Measurements from ENCODE around the gene UNG. TPM values are rescaled to one million over a fixed set of nuclear protein-coding genes. Genes with fewer than 3 reads are reported as not detected.
"Not testable (repeated sequence)": the region's sequence is repeated elsewhere in the genome, so short reads cannot be mapped to it uniquely, and the experiment has no call there.

The UNG gene
- total RNA-seq, 1 donor from 2014 or later, result 39.4 TPM

DNA sequence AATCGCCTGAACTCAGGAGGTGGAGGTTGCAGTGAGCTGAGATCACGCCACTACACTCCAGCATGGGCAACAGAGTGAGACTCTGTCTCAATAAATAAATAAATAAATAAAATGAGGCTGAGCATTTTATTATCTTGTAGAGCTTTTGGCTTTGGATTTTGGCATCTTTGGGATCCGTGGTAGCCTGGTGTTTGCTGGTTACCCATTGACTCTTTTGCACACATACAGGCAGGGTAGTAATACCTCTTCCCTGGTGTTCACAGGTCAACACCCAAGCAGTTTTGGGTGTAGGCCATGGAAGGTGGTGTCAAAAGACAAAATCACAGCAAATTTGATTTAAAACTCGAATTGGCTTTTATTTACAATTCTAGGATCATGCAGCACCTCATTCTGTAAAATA is 46.8 kb downstream of the UNG start:
- Mint-ChIP-seq H3K9me3 (ENCODE audit: unreplicated experiment) (no peaks in the 10 kb centered on the region), H3K27me3 (ENCODE audit: unreplicated experiment) (peaks cover under 1% of the 10 kb centered on the region), H3K36me3 (ENCODE audit: low read depth, unreplicated experiment) (no peaks in the 10 kb centered on the region), H3K27ac (ENCODE audit: unreplicated experiment) (no peak overlapping the region), H3K4me3 (ENCODE audit: unreplicated experiment) (no peak overlapping the region), H3K4me1 (ENCODE audit: unreplicated experiment) (peaks cover 4% of the 10 kb centered on the region)
- no peak for DNase-seq (ENCODE audit: low spot score)
- TF ChIP-seq, protein P1, sequence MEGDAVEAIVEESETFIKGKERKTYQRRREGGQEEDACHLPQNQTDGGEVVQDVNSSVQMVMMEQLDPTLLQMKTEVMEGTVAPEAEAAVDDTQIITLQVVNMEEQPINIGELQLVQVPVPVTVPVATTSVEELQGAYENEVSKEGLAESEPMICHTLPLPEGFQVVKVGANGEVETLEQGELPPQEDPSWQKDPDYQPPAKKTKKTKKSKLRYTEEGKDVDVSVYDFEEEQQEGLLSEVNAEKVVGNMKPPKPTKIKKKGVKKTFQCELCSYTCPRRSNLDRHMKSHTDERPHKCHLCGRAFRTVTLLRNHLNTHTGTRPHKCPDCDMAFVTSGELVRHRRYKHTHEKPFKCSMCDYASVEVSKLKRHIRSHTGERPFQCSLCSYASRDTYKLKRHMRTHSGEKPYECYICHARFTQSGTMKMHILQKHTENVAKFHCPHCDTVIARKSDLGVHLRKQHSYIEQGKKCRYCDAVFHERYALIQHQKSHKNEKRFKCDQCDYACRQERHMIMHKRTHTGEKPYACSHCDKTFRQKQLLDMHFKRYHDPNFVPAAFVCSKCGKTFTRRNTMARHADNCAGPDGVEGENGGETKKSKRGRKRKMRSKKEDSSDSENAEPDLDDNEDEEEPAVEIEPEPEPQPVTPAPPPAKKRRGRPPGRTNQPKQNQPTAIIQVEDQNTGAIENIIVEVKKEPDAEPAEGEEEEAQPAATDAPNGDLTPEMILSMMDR (IDR thresholded peaks at IDR 0.05; ENCODE audit: unreplicated experiment), result no peak

DNA sequence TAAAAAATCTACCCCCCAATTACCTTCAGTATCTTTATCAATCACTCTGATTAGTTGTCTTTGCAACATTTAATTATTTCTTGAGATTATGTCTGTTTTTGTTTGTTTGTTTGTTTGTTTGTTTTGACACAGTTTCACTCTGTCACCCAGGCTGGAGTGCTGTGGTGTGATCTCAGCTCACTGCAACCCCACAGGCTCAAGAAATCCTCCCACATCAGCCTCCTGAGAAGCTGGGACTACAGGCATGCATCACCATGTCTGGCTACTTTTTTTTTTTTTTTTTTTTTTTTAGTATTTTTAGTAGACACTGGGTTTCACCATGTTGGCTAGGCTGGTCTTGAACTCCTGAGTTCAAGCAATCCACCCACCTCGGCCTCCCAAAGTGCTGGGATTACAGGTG is 49.7 kb downstream of the UNG start:
- not testable (repeated sequence) for H3K4me1 Mint-ChIP-seq (ENCODE audit: unreplicated experiment); H3K27ac Mint-ChIP-seq (ENCODE audit: unreplicated experiment); H3K27me3 Mint-ChIP-seq (ENCODE audit: unreplicated experiment); H3K4me3 Mint-ChIP-seq (ENCODE audit: unreplicated experiment); H3K36me3 Mint-ChIP-seq (ENCODE audit: low read depth, unreplicated experiment); DNase-seq (ENCODE audit: low spot score); H3K9me3 Mint-ChIP-seq (ENCODE audit: unreplicated experiment)

DNA sequence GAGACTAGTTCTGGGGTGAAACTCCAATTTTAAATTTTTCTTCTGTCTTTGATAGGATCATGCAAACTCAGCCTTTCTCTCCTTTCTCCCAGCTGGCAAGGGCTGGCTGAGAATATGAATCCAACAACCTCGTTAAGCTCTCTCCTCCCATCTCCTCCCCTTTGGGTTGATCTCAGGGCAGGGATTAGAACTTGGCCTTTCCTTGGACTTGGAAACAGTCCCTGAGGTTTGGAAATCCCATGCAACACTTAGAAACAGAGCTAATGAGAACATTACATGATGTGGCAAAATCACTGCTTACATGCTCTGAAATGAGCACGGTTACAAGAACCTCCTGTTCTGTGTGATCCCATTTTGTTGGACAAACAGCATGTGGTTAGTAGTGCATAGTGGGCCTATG is 50.6 kb downstream of the UNG start:
- no peak overlapping the region for H3K4me3 Mint-ChIP-seq (ENCODE audit: unreplicated experiment)
- peaks cover 1% of the 10 kb centered on the region for H3K27me3 Mint-ChIP-seq (ENCODE audit: unreplicated experiment)
- no peak for DNase-seq (ENCODE audit: low spot score)
- peaks cover 4% of the 10 kb centered on the region for H3K4me1 Mint-ChIP-seq (ENCODE audit: unreplicated experiment)
- no peaks in the 10 kb centered on the region for H3K9me3 Mint-ChIP-seq (ENCODE audit: unreplicated experiment)
- no peak overlapping the region for H3K27ac Mint-ChIP-seq (ENCODE audit: unreplicated experiment)
- TF ChIP-seq, protein P1 (IDR thresholded peaks at IDR 0.05; ENCODE audit: unreplicated experiment), result no peak
- H3K36me3 Mint-ChIP-seq (ENCODE audit: low read depth, unreplicated experiment), result no peaks in the 10 kb centered on the region

DNA sequence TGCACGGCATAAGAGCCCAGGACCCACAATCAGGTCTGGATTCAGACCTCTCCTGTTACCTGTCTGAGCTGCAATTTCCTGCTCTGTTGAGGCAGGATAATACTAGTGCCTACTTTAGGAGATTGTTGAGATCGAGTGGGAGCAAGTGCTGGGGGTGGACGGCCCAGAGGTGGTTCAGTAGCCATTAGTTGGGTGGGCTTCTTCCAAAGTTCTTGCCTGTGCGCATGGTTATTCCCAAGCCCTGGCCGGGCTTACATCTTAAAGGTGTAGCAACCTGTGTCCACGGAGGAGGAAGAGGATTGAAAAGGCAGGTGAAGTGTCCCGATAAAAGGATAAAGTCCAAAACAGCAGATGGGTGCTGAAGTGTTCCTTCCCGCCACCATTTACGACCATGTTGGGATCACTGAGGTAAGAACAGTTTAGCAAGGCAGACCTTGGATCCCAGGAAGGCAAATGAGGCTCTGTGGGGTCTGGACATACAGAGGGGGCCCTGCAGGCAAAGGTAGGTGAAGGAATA is 52.8 kb downstream of the UNG start:
- no peaks in the 10 kb centered on the region for H3K9me3 Mint-ChIP-seq (ENCODE audit: unreplicated experiment)
- H3K36me3 Mint-ChIP-seq (ENCODE audit: low read depth, unreplicated experiment), result no peaks in the 10 kb centered on the region
- H3K4me1 Mint-ChIP-seq (ENCODE audit: unreplicated experiment), result peaks cover 8% of the 10 kb centered on the region
- no peak overlapping the region for H3K27ac Mint-ChIP-seq (ENCODE audit: unreplicated experiment)
- peaks cover 1% of the 10 kb centered on the region for H3K27me3 Mint-ChIP-seq (ENCODE audit: unreplicated experiment)
- H3K4me3 Mint-ChIP-seq (ENCODE audit: unreplicated experiment), result no peak overlapping the region
- TF ChIP-seq, protein P1 (IDR thresholded peaks at IDR 0.05; ENCODE audit: unreplicated experiment), result no peak
- DNase-seq (ENCODE audit: low spot score), result no peak

DNA sequence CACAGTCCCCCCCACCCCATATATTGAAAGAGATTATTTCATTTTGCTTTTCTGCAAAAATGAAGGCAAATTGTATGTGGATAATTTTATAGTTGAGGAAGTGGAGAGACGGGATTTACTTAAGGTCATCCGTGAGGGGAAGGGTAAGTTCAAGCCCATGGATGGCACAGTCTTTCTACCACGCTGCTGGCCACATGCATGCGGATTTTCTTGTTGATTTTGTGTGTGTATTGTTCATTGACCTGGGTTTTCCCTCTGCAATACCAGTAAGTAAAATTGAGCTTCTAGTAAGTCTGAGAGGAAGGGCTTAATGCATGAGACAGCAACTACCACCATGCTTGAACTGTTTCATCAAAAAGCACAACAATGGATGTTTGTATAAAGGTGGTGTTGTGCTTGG is 54.1 kb downstream of the UNG start:
- Mint-ChIP-seq H3K27me3 (ENCODE audit: unreplicated experiment) (peaks cover 1% of the 10 kb centered on the region), H3K36me3 (ENCODE audit: low read depth, unreplicated experiment) (no peaks in the 10 kb centered on the region), H3K27ac (ENCODE audit: unreplicated experiment) (no peak overlapping the region), H3K4me3 (ENCODE audit: unreplicated experiment) (no peak overlapping the region), H3K4me1 (ENCODE audit: unreplicated experiment) (peaks cover 5% of the 10 kb centered on the region), H3K9me3 (ENCODE audit: unreplicated experiment) (no peaks in the 10 kb centered on the region)
- no peak for DNase-seq (ENCODE audit: low spot score)
- TF ChIP-seq, protein P1 (IDR thresholded peaks at IDR 0.05; ENCODE audit: unreplicated experiment), result no peak

Measured in endothelial cell (in vitro differentiated cells).